ENCODE measurements around the gene EDN2.

- TF ChIP-seq, protein P1, sequence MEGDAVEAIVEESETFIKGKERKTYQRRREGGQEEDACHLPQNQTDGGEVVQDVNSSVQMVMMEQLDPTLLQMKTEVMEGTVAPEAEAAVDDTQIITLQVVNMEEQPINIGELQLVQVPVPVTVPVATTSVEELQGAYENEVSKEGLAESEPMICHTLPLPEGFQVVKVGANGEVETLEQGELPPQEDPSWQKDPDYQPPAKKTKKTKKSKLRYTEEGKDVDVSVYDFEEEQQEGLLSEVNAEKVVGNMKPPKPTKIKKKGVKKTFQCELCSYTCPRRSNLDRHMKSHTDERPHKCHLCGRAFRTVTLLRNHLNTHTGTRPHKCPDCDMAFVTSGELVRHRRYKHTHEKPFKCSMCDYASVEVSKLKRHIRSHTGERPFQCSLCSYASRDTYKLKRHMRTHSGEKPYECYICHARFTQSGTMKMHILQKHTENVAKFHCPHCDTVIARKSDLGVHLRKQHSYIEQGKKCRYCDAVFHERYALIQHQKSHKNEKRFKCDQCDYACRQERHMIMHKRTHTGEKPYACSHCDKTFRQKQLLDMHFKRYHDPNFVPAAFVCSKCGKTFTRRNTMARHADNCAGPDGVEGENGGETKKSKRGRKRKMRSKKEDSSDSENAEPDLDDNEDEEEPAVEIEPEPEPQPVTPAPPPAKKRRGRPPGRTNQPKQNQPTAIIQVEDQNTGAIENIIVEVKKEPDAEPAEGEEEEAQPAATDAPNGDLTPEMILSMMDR (IDR thresholded peaks at IDR 0.05): no peak
- no peak for TF ChIP-seq POLR2A (IDR thresholded peaks at IDR 0.05)
Observed at GRCh38 chr1:41512701-41513382, 28.4 kb upstream of the EDN2 start.
